HS-5 (cell line): Measurements from ENCODE around the gene CHAT.

ENCODE experiments used
- DNase-seq: peaks from one replicate; pipeline ENCODE4 v3.0.0-alpha.2; 2012; ENCODE audit warnings: low read depth

The CHAT gene

GRCh38 chr10:49688920-49689319, 75.1 kb downstream of the CHAT start:
- no peak for DNase-seq

GRCh38 chr10:49689882-49690510, 76.2 kb downstream of the CHAT start:
- DNase-seq: no peak

DNA sequence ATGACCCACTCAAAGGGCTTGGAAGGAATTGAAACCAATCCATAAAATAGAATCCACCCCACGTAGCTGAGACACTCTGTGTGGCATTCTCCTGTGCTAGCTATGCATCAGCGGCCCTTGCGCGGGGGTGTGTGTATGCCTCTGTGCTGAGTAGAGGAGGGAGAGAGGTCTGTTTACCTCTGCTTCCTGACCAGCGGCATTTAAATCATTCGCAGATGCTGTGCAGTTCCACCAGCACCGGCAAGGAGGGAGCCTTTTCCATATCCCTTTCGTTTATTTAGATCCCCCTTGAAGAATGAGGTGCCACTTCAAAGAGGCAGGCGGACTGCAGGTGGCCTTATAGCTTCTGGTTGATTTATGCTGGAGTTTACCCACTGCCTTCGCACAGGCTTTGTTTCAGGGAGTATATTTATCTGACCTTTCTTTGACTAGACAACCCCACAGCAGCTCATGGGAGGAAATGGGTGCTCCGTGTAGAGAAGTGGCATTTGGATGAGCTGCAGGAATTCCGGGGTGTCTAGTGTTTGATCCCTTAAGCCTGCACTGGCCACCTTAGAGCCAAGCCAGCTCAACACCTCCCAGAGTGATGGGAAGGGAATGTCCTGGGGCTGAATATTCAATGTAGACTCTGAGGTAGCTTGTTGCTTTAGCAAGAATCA, 77.0 kb downstream of the CHAT start:
- no peak for DNase-seq

DNA sequence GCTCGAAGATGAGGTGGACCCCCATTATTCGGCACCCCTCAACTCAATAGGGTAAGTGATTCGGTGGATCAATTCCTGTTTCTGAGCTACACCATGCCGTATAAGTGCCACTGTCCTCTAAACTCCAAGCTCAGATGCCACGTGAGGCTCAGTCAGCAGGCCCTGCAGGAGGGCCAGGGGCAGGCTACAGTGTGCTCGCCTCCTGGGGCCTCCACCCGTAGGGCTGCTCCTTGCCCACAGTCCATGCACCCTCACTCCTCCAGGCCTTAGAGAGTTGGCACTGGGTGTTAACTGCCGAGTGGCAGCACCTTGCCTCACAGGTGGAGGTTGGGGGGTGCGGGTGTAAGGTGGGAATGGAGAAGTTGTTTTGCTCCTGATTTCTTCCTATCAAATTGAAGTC, 77.8 kb downstream of the CHAT start:
- DNase-seq: no peak

DNA sequence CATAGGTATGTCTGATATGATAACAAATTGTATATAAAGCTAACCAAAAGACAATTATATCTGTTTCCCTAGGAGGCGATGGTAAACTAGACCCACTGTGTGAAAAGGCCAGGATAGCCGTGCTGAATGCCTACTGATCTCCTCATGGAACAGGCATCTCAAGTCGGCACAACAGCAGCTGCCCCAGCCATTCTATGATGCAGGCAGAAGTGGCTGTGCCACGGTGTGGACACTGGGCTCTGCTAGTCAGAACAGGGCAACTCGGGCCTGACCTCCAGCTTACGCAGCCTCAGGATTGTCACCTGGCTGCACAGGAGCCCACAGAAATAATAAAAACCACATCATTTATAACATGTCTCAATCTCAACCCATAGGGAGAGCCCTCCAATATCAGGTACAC, 80.6 kb downstream of the CHAT start:
- DNase-seq: no peak

GRCh38 chr10:49696311-49696710, 82.5 kb downstream of the CHAT start:
- DNase-seq: no peak

DNA sequence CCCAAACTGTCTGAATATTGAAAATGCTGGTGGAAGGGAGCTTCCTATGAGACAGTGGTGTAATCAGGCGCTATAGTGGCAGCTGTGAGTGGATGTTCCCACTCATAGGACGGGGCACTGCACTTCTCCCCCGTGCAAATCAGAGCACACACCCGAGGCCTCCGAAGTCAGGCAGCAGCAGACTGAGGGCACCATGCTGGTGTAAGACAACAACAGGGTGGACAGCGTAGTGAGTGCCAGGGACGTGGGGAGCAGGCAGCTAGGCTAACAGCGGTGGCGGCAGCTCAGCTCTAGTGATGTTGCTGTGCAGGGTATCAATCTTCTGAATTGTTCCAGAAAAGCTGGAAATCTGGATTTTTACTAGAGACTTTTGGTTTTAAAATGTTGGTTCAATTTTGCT, 84.8 kb downstream of the CHAT start:
- DNase-seq: no peak

DNA sequence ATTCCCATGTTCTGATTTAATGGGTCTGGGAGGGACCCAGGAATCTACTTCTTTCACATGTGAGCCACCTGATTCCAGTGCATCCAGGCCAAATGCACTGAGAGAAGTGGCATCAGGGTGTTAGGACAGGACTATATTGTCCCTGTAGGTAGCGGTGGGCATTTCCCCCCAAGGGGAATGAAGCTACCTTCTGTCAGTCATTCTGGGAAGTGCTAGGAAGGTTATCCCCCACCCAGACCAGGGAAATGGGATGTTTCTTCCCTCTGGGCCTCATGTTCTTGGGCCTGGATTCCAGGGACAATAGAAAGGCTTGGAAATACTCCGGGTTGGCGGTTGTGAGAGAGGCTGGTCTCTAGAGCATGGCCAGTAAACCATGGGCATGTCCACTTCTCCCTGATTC, 86.4 kb downstream of the CHAT start:
- DNase-seq: no peak

GRCh38 chr10:49700997-49701396, 87.2 kb downstream of the CHAT start:
- no peak for DNase-seq

DNA sequence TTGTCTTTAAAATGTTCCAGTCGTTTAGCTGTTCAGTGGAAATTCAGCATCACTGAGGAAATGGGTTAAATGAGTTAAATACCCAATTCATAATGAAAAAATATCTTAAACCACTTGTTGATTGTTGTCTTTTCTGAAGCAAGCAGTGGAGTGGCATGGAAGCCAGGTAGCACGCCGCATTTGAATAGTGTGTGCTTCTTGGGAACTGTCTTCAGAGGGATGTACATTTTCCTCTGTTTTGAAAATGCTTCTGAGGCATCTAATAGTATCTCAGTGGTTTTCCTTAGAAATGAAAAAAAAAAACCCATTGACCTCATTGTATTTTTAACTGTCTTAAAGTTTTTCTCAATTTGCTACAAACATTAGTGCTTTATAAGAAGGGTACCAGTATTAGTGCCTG, 93.7 kb downstream of the CHAT start:
- DNase-seq: no peak

GRCh38 chr10:49709934-49710333, 96.1 kb downstream of the CHAT start:
- no peak for DNase-seq

DNA sequence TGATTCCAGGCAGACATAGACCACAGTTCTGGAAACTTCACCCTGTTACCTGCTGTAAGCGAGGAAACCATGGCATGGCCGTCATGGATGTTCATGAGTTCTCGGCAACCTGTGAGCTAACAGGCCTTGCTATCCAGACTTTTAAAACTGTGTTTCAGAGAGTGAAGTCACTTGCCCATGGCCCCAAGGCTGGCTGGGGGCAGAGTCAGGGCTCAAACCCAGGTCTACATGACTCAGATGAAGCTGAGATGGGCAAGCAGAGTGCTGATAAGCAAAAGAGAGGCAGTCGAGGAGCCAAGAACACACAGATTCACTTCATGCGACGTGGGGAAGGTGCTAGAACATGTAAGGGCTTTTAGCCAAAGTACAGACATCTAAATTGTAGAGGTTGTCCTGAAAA, 97.1 kb downstream of the CHAT start:
- DNase-seq: no peak

DNA sequence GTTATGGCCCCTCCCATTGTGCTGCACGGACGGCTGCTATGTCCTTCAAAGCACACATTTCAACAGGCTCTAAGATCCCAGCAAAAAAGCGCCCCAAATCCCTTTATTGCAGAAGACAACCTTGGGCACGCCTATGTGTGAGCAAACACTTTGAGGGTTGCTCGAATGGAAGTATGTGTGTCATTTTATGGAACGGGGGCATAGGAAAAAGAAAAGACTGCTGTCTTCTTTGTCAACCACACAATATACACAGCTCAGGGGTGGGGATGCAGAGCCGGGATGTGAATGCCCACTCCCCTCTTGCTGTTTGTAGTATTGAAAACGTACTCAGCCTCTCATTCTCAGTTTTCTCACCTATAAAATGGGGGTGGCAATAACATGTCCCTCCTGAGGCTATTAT, 97.6 kb downstream of the CHAT start:
- DNase-seq: no peak

DNA sequence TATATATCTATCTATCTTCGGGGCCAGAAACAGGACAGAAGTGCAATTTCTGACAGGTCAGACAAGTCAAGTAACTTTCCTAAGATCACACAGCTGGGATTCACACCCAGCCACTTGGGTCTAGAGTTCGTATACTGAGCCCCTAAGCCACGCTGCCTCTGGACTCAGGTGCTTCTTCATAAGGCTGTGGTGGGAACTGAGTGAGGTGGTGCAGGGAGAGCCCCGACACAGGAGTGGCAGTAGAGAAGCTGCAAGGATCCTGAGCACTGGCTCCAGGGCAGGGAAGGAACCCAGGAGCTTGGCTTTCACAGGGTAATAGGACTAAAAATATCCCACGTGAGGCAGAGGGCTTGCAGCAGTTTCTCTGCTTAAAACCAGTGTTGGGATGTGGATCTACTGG, 99.4 kb downstream of the CHAT start:
- DNase-seq: no peak
